ENCODE measurements around the gene SLC35E1. TPM values are rescaled to one million over a fixed set of nuclear protein-coding genes. Genes with fewer than 3 reads are reported as not detected.
"Not testable (repeated sequence)": the region's sequence is repeated elsewhere in the genome, so short reads cannot be mapped to it uniquely, and the experiment has no call there.

Gene SLC35E1
- total RNA-seq, 1 donor from 2014 or later = 19.8 TPM

DNA sequence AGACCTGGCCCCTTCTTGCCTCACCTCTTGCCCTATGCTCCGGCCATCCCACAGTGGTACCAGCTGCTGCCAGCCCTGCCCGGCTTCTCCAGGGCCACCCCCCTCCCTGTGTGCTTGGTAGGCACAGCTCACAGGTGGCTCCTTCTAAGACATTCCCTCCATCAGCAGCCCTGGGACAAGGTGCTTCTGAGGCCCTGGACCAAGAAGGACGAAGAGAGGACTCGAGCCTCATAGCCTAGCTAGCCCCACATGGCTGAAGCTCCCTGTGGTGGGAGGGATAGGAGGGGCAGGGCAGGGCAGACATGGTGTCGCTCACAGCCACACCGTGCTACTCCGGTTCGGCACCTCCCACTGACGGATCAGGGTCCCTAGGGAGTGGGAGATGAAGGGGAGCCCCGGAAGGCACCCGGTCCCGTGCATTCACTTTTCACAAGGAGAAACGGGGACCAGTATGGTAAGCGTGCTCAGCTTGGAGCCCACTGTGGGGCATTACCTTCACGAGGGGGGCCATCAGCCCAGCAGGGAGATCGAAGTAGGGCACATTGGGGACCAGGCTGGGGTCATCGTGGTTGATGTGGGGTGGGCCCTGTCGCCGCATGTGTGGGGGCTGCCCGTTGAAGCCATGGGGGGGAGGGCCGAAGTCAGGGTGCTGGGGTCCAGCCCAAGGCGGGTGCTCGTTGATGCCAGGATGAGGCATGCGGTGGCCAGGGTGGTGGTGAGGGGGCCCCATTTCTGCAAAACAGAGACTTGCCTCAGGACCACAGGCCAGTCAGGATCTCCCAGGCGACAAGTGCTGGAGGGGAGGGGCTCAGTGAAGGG lies 49.4 kb downstream of the SLC35E1 start:
- no peak for DNase-seq

DNA sequence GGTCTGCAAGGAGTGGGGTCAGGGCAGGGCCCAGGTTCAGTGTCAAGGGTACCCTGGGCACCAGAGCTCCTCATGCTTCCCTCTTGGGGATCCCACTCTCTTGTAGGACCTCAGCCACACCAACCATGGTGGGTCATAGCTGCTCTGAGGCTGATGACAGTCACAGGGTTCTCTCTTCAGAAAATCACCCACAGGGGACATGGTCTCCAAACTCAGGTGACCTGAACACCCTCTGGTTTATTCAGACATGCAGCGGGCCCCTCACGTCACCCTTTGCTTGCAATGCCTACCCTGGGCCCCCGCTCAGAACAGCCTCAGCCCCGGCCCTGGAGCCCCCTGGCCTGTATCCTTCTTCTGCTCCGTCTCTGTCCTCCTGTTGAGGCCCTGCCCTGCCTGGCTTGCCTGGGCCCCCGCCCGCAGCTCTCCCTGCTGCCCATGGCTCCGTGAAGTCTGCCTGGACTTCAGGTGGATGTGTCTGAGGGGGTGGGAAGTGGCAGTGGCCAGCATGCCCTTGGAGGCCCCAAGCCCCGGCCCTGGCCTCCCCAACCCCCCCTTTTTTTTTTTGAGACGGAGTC lies 50.4 kb downstream of the SLC35E1 start:
- DNase-seq = no peak

DNA sequence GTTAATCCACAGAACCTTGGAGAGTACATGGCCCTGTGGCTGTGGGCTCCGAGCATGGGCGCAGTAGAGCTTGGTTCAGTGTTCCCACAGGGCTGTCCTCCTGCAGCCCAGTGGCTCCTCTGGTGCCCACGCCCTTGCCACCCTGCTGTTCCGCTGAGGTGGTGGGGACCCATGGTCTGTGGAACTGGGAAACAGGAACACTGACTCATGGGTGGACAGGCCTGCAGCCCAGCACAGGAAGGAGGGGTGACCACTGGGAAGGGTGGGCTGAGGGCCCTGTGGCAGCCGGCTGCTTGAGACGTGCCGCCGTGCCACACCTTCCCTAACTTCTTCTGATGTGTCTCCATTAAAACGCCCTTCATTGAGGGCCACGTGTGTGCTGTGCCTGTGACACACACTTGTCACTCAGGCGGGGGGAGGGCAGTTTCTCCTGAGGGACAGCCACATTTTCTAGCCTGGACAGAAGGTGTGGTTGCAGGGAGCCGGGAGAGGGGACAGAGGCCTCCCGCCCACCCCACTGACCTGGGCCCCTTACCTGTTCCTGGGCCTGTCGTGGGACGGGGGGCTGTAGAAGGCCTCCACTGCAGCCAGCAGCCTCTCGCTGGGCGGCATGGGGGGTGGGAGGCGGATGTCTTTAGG lies 51.1 kb downstream of the SLC35E1 start:
- DNase-seq = no peak

DNA sequence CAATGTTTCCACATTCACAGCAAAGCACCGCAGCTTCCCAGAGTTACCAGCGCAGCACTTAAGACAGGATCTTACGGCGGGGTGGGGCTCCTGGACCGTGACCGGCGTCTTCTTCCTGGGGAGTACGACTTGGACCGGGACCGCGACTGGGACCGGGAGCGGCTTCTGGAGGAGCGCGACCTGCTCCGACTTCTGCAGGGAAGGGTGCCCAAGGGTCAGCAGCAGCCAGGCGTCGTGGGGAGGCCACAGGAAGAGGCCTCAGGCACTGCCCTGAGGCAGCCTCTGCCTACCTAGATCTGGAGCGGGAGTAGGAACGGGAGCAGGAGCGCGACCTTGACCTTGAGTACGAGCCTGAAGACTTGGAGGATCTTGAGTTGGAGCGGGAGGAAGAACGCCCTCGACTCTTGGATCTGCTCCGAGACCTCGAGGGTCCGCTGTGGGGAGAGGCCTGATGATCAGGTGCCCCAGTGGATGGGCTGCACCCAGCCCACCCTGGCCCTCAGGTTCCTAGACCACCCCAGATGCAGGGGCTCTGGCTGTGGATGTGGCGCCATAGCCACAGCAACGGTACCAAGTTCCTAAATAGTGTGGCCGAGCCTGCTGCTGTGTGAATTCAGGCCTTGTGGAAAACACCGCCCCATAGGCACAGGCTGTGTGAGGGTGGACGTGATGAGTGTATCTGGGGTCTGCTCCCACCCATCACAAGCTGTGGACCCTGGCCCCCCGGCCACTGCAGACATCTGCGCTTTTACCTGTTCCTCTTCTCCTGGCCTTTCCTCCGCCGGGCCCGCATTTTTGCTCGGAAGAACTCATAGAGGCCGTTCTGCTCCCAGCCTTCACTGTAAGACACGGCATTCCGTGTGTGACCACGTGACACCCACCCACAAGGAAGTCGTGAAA lies 51.9 kb downstream of the SLC35E1 start:
- DNase-seq = no peak

DNA sequence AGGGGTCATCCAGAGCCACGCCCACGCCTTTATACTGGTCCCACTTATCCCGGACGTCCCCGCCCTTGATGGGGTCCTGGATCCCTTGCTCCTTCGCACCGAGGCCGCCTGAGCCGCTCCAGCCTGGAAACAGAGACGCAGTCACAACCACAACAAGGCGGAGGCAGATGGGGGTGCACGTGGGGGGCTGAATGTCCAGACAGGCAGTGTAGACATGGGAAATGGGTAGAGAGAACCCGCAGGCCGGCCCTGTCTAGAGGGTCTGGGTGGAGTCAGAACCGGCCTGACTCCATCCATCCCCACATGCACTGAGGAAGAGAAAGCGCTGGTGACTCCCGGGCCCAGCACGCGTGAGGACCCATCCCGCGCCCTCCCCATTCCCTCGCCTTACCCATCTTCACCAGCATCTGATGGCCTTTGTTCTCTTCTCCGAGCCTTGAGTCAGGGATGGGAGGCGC lies 53.0 kb downstream of the SLC35E1 start:
- no peak for DNase-seq

DNA sequence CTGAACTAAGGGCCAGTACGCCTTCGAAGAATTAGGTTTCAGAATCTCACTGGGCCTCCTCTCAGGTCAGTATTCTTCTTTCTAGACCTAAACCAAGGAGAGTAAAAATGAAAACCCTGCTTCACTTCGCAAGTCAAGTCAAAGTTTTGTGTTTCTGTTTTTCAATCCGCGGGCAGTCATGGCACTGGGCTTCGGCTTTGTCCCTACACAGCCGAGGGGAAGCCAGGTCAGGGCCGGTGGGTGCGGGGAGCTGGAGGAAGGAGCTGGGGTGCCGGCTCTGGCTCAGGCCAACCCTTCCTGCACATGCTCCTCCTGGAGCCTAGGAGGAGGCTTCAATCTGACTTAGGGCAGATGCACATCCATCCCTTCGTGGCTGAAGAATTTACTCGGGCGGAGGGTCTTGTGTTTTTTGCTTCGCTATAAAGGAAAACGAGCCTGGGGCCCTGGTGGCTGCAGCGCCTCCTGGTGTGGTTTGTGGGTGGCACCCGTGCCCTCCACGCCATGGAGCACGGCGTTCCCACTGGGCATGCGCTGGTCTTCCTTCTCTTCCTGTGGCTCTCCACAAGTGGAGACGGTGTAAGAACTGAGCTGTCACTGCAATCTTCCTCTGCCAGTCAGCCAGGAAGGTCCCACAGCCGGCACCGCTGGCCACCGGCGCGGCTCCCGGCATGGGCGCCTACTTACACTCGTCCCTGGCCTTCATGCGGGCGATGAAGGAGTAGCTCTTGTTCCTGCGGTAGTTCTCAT lies 53.6 kb downstream of the SLC35E1 start:
- no peak for DNase-seq

DNA sequence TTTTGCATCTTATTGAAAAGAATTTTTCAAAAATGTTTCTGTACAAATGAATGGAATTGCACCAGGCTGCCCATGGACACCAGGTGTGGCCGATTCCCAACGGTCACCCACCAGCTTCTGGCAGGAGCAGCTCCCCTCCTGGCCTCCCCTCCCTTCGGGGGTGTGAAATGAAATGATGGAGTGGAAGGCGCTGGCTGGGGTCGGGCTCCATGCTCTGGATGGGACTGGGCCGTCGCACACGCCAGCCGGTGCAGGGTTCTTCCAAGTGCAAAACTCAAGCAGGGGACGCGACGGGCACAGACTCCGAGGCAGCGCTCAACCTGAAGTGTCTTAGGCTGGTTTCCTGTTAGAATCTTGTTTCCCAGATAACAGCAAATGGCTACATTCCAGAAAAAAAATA lies 54.2 kb downstream of the SLC35E1 start:
- no peak for DNase-seq

DNA sequence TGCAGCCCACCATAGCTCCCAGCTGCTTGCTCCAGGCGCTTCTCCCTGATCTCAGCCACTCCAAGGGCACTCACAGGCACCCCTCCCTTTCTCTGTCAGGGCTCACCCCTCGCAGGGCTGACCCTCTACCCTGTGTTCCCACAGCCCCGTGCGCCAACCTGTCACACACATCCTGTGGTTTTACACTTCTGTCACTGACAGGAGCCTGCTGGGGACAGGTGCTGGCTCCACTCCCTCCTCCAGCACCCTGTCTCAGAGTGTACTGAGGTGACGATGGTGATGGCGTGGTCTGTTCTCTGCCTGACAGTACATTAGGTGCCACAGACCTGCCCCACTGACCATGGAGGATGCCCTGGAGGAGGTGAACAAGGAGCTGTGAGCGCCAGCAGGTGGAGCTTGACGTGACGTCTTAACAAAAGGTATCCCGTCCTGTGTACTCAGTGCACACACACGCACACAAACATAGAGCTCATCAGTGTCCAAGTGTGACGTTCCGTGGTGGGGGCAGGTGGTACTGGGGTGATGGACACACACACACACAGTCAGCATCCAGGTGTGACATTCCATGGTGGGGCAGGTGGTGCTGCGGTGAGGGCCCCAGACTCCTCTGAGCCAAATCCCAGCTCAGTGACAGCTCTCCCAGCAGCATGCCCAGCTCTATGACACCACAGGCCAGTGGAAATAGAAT lies 55.1 kb downstream of the SLC35E1 start:
- no peak for DNase-seq

DNA sequence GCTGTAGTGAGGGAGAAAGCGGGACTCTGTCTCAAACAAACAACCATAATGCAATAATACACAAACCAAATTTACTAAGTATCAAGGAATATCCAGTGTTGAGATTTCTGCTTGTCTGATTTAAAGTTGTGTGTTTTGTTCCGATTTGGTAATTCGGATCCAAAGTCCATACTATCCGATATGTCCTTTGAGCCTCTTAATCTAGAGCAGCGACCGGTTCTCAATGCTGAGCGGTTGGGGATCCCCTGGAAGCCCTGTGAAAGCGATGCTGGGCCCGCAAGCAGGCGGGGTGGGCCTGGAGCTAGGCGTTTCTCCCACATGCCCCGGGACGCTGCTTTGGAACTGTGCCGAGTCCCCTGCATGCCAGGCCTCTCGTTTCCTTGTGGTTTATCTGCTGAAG lies 55.8 kb downstream of the SLC35E1 start:
- DNase-seq = no peak

DNA sequence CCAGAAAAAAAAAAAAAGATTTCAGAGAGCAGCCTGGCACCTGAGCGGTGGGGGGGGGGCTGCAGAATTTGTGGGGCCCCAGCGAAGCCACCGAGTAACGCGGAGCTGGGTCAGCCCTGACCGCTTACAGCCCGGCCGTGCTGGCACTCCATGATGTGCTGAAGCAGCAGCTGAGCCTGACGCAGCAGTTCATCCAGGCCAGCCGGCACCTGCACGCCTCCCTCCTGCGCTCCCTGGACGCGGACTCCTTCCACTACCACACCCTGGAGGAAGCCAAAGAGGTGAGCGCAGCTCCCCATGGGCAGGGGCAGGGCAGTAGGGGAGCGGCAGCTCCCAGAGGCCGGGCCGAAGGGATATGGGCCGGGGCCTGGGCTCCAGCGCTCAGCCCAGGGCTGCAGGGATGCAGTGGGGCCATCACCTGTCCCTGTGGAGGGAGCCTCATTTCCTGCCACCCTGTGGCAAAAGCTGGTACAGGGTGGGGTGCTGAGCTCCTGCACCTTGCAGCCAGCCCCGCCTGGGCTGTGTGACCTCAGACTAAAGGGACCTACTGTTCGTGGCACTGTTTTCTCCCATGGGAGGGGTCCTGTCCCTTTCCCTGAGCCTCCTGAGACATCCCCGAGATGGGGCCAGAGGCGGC lies 57.7 kb downstream of the SLC35E1 start:
- no peak for DNase-seq

DNA sequence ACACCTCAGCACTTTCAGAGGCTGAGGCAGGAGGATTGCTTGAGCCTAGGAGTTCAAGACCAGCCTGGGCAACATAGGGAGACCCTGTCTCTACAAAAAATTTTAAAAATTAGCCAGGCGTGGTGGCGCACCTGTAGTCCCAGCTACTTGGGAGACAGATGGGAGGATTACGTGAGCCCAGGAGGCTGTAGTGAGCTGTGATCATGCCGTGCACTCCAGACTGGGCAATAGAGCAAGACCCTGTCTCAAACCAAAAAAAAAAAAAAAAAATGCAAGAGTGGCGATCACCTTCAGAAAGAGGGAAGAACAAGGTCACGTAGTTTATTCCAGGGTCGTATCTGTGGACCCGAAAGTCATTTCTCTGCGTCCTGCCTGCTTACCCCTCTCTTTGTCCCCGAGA lies 59.6 kb downstream of the SLC35E1 start:
- DNase-seq = not testable (repeated sequence)

DNA sequence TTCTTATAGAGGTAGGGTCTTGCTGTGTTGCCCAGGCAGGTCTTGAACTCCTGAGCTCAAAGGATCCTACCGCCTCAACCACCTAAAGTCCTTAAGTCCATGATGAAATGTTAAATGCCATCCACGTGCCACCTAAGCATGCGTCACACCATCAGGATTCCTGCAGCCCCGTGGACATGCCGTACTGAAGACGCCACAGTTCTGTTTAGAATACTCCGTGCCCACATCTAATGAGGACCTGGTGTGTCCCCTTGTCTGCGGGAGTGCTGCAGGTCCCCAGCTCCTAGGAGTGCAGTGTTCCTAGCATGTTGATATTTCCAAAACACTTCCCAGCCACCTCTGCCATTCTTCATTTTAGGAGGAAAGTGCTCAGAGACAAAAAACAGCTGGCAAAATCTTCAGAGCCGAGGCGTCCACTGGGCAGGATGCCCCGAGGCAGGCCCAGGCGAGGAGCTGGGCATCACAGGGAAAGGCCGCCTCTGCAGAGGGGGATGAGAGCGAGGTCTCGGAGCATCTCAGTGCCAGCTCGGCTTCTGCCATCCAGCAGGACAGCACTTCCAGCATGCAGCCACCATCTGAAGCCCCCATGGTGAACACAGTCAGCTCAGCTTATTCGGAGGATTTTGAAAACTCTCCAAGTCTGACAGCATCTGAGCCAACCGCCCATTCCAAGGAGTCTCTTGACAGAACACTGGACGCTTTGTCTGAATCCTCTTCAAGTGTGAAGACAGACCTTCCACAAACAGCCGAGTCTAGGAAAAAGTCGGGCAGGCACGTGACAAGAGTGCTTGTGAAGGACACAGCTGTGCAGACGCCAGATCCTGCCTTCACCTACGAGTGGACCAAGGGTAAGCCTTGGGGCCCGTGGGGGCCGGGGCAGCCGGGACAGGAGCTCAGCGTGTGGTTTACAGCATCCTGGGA lies 62.8 kb downstream of the SLC35E1 start:
- peak; percentile 76 for DNase-seq

DNA sequence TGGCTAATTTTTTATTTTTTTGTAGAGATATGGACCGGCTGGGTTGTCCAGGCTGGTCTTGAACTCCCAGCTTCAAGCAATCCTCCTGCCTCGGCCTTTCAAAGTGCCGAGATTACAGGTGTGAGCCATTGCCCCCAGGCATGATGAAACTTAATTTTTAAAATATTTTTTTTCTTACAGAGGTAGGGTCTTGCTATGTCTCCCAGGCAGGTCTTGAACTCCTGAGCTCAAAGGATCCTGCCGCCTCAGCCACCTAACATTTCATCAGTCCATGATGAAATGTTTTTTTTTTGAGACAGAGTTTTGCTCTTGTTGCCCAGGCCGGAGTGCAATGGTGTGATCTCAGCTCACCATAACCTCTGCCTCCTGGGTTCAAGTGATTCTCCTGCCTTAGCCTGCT lies 63.7 kb downstream of the SLC35E1 start:
- no peak for DNase-seq

DNA sequence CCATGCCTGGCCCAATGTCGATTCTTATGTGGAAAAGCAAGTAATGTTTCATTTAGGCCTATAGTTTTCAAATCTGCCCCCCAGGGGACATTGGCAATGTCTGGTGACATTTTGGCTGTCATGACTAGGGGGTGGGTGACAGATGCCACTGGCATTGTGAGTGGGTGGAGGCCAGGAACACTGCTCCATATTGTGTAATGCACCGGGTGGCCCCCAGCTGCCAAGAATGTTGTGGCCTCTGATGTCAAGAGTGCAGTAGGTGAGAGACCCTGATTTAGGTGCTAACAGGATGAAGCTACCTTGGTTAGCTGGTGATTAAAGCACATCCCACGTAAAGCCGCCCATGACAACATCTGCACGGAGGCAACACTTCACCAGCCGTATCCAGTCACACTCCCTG lies 65.3 kb downstream of the SLC35E1 start:
- DNase-seq = no peak

DNA sequence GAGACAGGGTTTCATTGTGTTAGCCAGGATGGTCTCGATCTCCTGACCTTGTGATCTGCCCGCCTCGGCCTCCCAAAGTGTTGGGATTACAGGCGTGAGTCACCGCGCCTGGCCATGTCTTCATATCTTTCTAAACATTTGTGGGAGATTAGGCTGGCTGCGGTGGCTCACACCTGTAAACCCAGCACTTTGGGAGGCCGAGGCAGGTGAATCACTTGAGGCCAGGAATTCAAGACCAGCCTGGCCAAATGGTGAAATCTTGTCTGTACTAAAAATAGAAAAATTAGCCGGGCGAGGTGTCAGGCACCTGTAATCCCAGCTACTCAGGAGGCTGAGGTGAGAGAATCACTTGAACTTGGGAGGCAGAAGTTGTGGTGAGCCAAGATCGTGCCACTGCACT lies 66.1 kb downstream of the SLC35E1 start:
- DNase-seq = not testable (repeated sequence)

DNA sequence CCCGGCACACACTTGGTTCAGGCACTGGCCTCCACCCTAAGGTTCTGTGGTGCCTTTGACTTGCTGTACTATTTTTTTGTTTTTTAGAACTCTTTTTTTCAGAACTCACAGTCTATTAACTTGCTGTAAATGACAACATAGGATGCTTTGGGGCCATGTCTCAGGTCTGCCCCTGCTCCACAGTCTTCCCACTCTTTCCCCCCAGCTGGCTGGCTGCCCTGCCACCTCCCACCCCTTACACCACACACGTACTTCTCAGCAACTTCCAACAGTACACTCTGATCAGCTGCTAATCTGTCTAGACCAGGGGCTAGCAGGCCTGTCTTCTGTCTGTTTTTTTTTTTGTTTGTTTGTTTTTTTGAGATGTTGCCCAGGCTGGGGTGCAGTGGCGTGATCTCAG lies 67.9 kb downstream of the SLC35E1 start:
- DNase-seq = no peak

Measured in tongue (tissue), 2 donors.